PC-3 (cell line): Measurements from ENCODE around the gene NACC2. TPM values are rescaled to one million over a fixed set of nuclear protein-coding genes. Genes with fewer than 3 reads are reported as not detected.

Experiments
- ATAC-seq: fragments of 200-7000 bp; cut with Tn5 transposase; 2 replicates; pipeline ENCODE4 v1.9.1; 2020; ENCODE audit warnings: mild to moderate bottlenecking, moderate library complexity
- BruUV-seq: library from RNA; stranded (reverse); fragments of 400-500 nt; replicated peaks from 2 replicates; lab custom pipeline; 2021; lab: Mats Ljungman, UMichigan
- CTCF ChIA-PET: fragments of 300-600 bp; sonication (Branson Sonifier 250); formaldehyde crosslinking; loops from one replicate; lab custom pipeline; 2022; ENCODE audit warnings: antibody characterized with exemption; lab: Charles Lee
- POLR2A ChIA-PET: fragments of 300-600 bp; sonication (Branson Sonifier 250); formaldehyde crosslinking; loops from one replicate; lab custom pipeline; 2022; ENCODE audit warnings: antibody characterized with exemption; ENCODE audit not compliant: unreplicated experiment; lab: Charles Lee
- DNase-seq: peaks from one replicate; pipeline ENCODE4 v3.0.0-alpha.2; 2015
- H2AFZ ChIP-seq: fragments of 300-600 bp; sonication (generic); 2 replicates; pipeline ENCODE4 v1.6.0; 2016; ENCODE audit warnings: antibody characterized with exemption, low read length
- H3F3A ChIP-seq: fragments of 300-600 bp; sonication (generic); one replicate; pipeline ENCODE4 v1.6.0; 2017; ENCODE audit warnings: antibody characterized with exemption, low read length, control low read depth, mild to moderate bottlenecking; ENCODE audit not compliant: unreplicated experiment
- H3K27ac ChIP-seq: fragments of 300-600 bp; sonication (generic); 2 replicates; pipeline ENCODE4 v1.5.1; 2016; ENCODE audit warnings: mild to moderate bottlenecking, low read length
- H3K27me3 ChIP-seq: fragments of 300-600 bp; sonication (generic); 2 replicates; pipeline ENCODE4 v1.6.1; 2016; ENCODE audit warnings: low read length, mixed read lengths
- H3K36me3 ChIP-seq: fragments of 300-600 bp; sonication (generic); 2 replicates; pipeline ENCODE4 v1.6.1; 2016; ENCODE audit warnings: low read depth, mixed run types, low read length, mixed read lengths
- H3K4me1 ChIP-seq: fragments of 300-600 bp; sonication (generic); 2 replicates; pipeline ENCODE4 v1.5.1; 2016; ENCODE audit warnings: low read length; ENCODE audit not compliant: insufficient read depth
- H3K4me2 ChIP-seq: fragments of 300-600 bp; sonication (generic); 2 replicates; pipeline ENCODE4 v1.6.0; 2016; ENCODE audit warnings: low read length
- H3K4me3 ChIP-seq: fragments of 300-600 bp; sonication (generic); 2 replicates; pipeline ENCODE4 v1.5.1; 2016; ENCODE audit warnings: mild to moderate bottlenecking, low read length, mixed read lengths
- H3K79me2 ChIP-seq: fragments of 300-600 bp; sonication (generic); 2 replicates; pipeline ENCODE4 v1.6.1; 2017; ENCODE audit warnings: low read length, mixed read lengths
- H3K9ac ChIP-seq: fragments of 300-600 bp; sonication (generic); 2 replicates; pipeline ENCODE4 v1.6.0; 2016; ENCODE audit warnings: mild to moderate bottlenecking, low read length
- H3K9me2 ChIP-seq: fragments of 300-600 bp; sonication (generic); replicated peaks from 2 replicates; pipeline ENCODE4 v1.6.1; 2016; ENCODE audit warnings: mixed run types, low read length, mixed read lengths
- H3K9me3 ChIP-seq: fragments of 300-600 bp; sonication (generic); 2 replicates; pipeline ENCODE4 v1.6.1; 2016; ENCODE audit warnings: low read length, mixed read lengths
- H4K20me1 ChIP-seq: fragments of 300-600 bp; sonication (generic); 2 replicates; pipeline ENCODE4 v1.6.1; 2016; ENCODE audit warnings: low read length, mixed read lengths
- CTCF ChIP-seq: fragments of 300-600 bp; sonication (generic); conservative IDR thresholded peaks from 2 replicates; pipeline ENCODE4 v1.5.1; 2017; ENCODE audit warnings: antibody characterized with exemption, low read depth, mild to moderate bottlenecking, low read length
- EZH2 ChIP-seq: fragments of 300-600 bp; sonication (generic); IDR thresholded peaks from one replicate; pipeline ENCODE4 v1.6.1; 2017; ENCODE audit warnings: antibody characterized with exemption, mild to moderate bottlenecking, low read length; ENCODE audit not compliant: unreplicated experiment
- EZH2phosphoT487 ChIP-seq: fragments of 300-600 bp; sonication (generic); IDR thresholded peaks from 2 replicates; pipeline ENCODE4 v1.6.1; 2018; ENCODE audit warnings: mild to moderate bottlenecking, antibody characterized with exemption, low read length, borderline replicate concordance
- intact Hi-C: fragments of 100-400 bp; cut with micrococcal nuclease; formaldehyde crosslinking; loops from 2 replicates; pipeline ENCODE4 v1.9.0; 2023
- total RNA-seq: library from RNA; depleted of rRNA; stranded (reverse); fragments of >200 nt; gene quantifications from 2 replicates; pipeline ENCODE4 v1.2.3, GENCODE V29; 2014

The NACC2 gene
- total RNA-seq, 1 experiment from 2014 or later = 12.3 TPM

GRCh38 chr9:136050701-136051452, 44.2 kb downstream of the NACC2 start:
- Histone ChIP-seq H3K9me3 (no peaks in the 10 kb centered on the region), H2AFZ (peak overlapping the region; percentile 63; the same call in 1 of the 2 replicates), H3K9ac (peak overlapping the region; percentile 69), H3K4me2 (peak overlapping the region; percentile 90), H3F3A (no peaks in the 10 kb centered on the region), H3K79me2 (peaks cover 9% of the 10 kb centered on the region; the same call in 1 of the 2 replicates), H3K27me3 (no peaks in the 10 kb centered on the region), H4K20me1 (no peaks in the 10 kb centered on the region), H3K9me2 (no peaks in the 10 kb centered on the region), H3K4me3 (peak overlapping the region; percentile 82), H3K36me3 (no peaks in the 10 kb centered on the region), H3K4me1 (peaks cover 17% of the 10 kb centered on the region), H3K27ac (peak overlapping the region; percentile 79; the same call in 1 of the 2 replicates)
- BruUV-seq = no TSS peak
- DNase-seq (no peak), ATAC-seq (no peak; the same call in 1 of the 2 replicates)
- intact Hi-C loops = no loop called here
- ChIA-PET POLR2A (no interaction called here), CTCF (no interaction called here)
- TF ChIP-seq EZH2phosphoT487 (no peak), CTCF (no peak), EZH2 (no peak)

DNA sequence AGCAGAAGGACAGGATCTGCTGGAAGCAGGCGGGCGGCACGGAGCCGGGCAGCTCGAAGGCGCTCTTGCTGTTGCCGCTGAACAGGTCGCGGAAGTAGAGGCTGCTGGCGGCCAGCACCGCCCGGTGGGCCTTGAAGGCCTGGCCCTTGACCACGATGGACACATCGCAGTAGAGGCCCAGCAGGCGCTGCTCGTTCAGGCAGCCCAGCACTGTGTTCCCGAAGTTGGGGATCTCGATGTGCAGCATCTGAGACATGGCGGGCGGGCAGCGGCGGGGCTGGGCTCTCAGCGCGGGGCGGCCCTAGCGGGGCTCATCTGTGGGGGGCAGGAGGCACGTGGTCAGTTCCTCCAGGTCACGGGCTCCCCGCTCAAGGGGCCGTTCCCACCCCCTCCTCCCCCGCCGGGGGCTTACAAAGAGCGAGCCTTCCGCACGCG, 44.8 kb downstream of the NACC2 start:
- ChIA-PET POLR2A (no interaction called here), CTCF (no interaction called here)
- no peaks in the 10 kb centered on the region for H3K27me3 ChIP-seq
- H3K9me3 ChIP-seq = no peaks in the 10 kb centered on the region
- no TSS peak for BruUV-seq
- H3K79me2 ChIP-seq = peaks cover 9% of the 10 kb centered on the region; the same call in 1 of the 2 replicates
- no peak overlapping the region for H3K27ac ChIP-seq
- no peak for DNase-seq
- H3K9me2 ChIP-seq = no peaks in the 10 kb centered on the region
- intact Hi-C loops = no loop called here
- no peaks in the 10 kb centered on the region for H4K20me1 ChIP-seq
- H3K4me3 ChIP-seq = peak overlapping the region; percentile 82; the same call in 1 of the 2 replicates
- TF ChIP-seq CTCF (no peak), EZH2phosphoT487 (no peak), EZH2 (no peak)
- no peak overlapping the region for H2AFZ ChIP-seq
- H3K36me3 ChIP-seq = no peaks in the 10 kb centered on the region
- ATAC-seq = no peak
- no peaks in the 10 kb centered on the region for H3F3A ChIP-seq
- H3K4me2 ChIP-seq = peak overlapping the region; percentile 90
- peaks cover 17% of the 10 kb centered on the region for H3K4me1 ChIP-seq
- H3K9ac ChIP-seq = no peak overlapping the region
